Kidney epithelial cell (primary cell): ENCODE data around the gene AANAT. TPM values are rescaled to one million over a fixed set of nuclear protein-coding genes. Genes with fewer than 3 reads are reported as not detected.

Experiments used
- DNase-seq: peaks from one replicate; pipeline ENCODE4 v3.0.0-alpha.2; 2010; ENCODE audit warnings: low read depth
- H3K27me3 ChIP-seq: 2 replicates; pipeline ENCODE4 v1.6.0; 2011; ENCODE audit warnings: low read length; ENCODE audit not compliant: control insufficient read depth, insufficient read depth
- H3K36me3 ChIP-seq: 2 replicates; pipeline ENCODE4 v1.5.1; 2011; ENCODE audit warnings: low read length; ENCODE audit not compliant: control insufficient read depth, insufficient read depth
- H3K4me3 ChIP-seq: 2 replicates; pipeline ENCODE4 v1.5.1; 2011; ENCODE audit warnings: low read depth, mild to moderate bottlenecking, control low read depth, low read length
- CTCF ChIP-seq: IDR thresholded peaks from 2 replicates; pipeline ENCODE4 v1.5.1; 2011; ENCODE audit warnings: mild to moderate bottlenecking, moderate library complexity, low read length, control low read depth, inconsistent platforms; ENCODE audit not compliant: insufficient read depth, poor library complexity, severe bottlenecking
- total RNA-seq: library from RNA; depleted of rRNA; stranded (reverse); fragments of >200 nt; gene quantifications from 2 replicates; pipeline ENCODE4 v1.2.3, GENCODE V29; 2015

AANAT gene
- total RNA-seq, 1 donor from 2014 or later: not detected

GRCh38 chr17:76496464-76496863 is 29.1 kb downstream of the AANAT start:
- no peak for DNase-seq
- no peak for TF ChIP-seq CTCF
- Histone ChIP-seq H3K4me3 (no peak overlapping the region), H3K27me3 (no peaks in the 10 kb centered on the region), H3K36me3 (peaks cover 1% of the 10 kb centered on the region)

- H3K36me3 ChIP-seq: peaks cover 1% of the 10 kb centered on the region
- no peak for TF ChIP-seq CTCF
- no peak for DNase-seq
- no peak overlapping the region for H3K4me3 ChIP-seq
- no peaks in the 10 kb centered on the region for H3K27me3 ChIP-seq
Measured at GRCh38 chr17:76497699-76497978, 30.2 kb downstream of the AANAT start.

- TF ChIP-seq CTCF: no peak
- no peaks in the 10 kb centered on the region for H3K27me3 ChIP-seq
- DNase-seq: peak; percentile 77
- H3K36me3 ChIP-seq: peaks cover 1% of the 10 kb centered on the region
- no peak overlapping the region for H3K4me3 ChIP-seq
Measured at GRCh38 chr17:76497979-76498875, 30.8 kb downstream of the AANAT start.

GRCh38 chr17:76498876-76499251 is 31.5 kb downstream of the AANAT start:
- TF ChIP-seq CTCF: no peak
- no peak for DNase-seq
- Histone ChIP-seq H3K4me3 (no peak overlapping the region), H3K36me3 (no peaks in the 10 kb centered on the region), H3K27me3 (no peaks in the 10 kb centered on the region)

GRCh38 chr17:76499267-76499667 is 31.9 kb downstream of the AANAT start:
- DNase-seq: no peak
- no peak for TF ChIP-seq CTCF
- no peaks in the 10 kb centered on the region for H3K36me3 ChIP-seq
- no peaks in the 10 kb centered on the region for H3K27me3 ChIP-seq
- H3K4me3 ChIP-seq: no peak overlapping the region
